Spleen (tissue), 7 donors: ENCODE data around the gene SCYL1.

Experiments used
- CTCF ChIP-seq, 11 experiments: fragments of 200-600 bp in 7 of 11; fragments of 450-650 bp in 4 of 11; sonication (generic) in 4 of 11; IDR thresholded peaks in 8 of 11; conservative IDR thresholded peaks in 3 of 11; 1 replicate in 7 of 11; 2 replicates in 4 of 11; pipeline versions ENCODE4 v1.4.0 to v1.8.0; 2016 to 2021; ENCODE audit warnings: antibody characterized with exemption in 11 of 11, inconsistent platforms in 4 of 11, mild to moderate bottlenecking in 1 of 11
- POLR2A ChIP-seq, 3 donors: fragments of 450-650 bp; IDR thresholded peaks; one replicate each; pipeline ENCODE4 v1.5.1; 2017; ENCODE audit warnings: antibody characterized with exemption in 3 of 3, mild to moderate bottlenecking in 1 of 3
- POLR2AphosphoS5 ChIP-seq, 3 donors: sonication (generic); formaldehyde crosslinking; IDR thresholded peaks; one replicate each; pipeline ENCODE4 v1.5.1; 2017; ENCODE audit warnings: antibody characterized with exemption in 3 of 3
- donor health status: DM: no; HTN: no; CAD: no; lungs with moderate emphysema.
- donor health status: DM: no; HTN: no; CAD: no.
- donor health status: DM: no; HTN: no; CAD: no.

- no peak for TF ChIP-seq CTCF (IDR thresholded peaks at IDR 0.05 in 8 of 11, conservative IDR thresholded peaks at IDR 0.05 in 3 of 11)
- TF ChIP-seq POLR2AphosphoS5 (IDR thresholded peaks at IDR 0.05) = peak in 1 of 3 donors; percentile 95
- TF ChIP-seq POLR2A (IDR thresholded peaks at IDR 0.05) = peak in 2 of 3 donors; percentile 49 to 70
Measured at GRCh38 chr11:65502555-65503367, 22.1 kb upstream of the SCYL1 start.
